GM21528 (cell line): Measurements from ENCODE around the gene UROC1.

ENCODE experiments used
- ATAC-seq: cut with Tn5 transposase; IDR thresholded peaks from one replicate; pipeline ENCODE4 v1.9.1; 2021; ENCODE audit warnings: mild to moderate bottlenecking, moderate library complexity; ENCODE audit not compliant: unreplicated experiment, low FRiP score

UROC1 gene

DNA sequence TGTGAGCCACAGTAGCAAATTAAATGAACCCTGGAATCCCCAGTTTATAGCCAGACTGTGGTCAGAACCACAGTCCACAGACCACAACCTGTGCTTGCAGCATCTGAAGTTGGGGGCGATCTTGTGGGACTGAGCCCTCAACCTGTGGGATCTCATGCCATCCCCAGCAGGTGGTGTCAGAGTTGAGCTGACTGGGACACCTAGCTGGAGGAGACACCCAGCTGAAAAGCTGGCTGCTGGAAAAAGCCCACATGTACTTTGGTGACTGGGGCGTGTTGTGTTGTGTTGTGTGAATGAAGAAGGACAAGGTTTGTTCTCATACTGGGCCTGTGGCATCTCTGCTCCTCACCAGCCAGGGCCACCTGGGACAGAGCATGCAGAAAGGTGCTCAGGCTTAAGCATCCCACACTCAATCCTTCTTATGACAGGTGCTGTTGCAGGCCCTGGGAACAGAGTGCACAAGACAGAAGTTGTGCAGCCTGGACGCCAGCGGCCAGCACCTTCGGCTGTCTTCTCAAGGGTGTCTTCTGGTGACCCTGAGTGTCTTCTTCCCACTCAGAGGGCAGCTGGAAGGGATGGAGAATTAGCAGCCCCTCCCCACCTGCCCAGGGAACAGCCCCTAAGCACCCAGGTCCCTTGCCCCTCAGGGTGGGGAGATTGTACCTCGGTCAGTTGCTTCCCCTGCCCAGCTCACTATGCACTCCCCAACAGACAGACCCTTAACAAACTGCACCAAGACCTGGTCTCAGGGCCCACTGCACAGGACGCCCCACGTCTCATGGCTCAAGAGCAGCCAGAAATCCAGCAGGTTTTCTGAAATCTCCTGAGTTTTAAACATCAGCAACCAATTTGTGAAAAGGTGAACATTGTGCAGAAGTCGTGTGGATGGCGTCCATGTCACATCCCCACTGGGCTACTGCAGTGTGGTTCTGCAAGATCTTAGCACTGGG, 2.2 kb upstream of the UROC1 start:
- no peak for ATAC-seq

DNA sequence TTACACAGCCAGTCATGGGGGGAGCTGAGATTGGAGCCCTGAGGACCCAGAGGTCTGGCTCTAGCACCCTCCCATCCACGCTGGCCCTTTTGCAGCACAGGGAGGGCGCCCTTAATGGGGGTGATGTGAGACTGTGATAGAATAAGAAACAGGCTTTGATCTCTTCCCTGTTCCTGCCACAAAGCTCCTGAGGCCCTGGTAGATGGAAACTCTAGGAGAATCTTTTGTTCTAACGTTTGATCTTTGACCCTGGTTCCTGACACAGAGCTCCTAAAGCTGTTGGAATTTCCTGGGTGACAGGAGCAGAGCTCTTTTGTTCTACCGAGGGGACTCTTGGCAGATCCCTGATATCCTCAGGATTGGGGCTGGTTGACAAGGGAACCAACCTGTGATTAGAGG, 1.2 kb upstream of the UROC1 start:
- ATAC-seq, result no peak

DNA sequence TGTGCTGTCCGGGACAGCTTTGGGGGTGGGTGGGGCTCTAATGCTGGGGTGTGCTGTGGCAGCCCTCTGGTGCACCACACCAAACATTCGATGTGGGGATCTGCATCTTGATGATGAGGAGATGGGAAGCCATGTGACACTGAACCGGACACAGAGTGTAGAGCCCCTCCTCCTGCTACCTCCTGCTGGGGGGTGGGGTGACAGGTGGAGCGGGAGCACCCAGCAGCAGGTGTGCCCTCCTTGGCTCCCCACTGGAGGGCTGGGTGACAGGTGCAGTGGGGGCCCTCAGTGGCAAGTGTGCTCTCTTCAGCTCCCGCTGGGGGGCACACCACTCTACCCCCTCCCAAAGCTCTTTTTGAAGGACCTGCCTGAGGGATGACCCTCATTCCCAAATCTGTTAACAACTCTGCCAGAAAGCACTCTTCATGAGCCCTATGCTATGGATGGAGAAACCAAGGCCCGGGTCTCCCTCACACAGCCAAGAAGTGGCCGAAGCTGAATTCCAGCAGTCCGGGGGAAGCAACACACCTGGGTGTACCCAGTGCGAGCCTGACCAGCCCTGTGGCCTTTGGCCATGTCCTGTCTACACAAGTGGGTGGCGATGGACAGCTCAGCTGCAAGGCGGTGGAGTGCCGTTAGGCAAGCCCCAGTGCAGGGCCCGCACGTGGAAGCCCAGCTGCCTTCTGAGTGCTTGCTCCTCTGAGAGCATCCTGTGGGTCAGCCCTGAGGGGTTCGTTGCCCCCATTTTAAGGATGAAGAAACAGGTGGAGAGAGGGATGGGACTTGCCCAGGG, 609 bp upstream of the UROC1 start:
- no peak for ATAC-seq

DNA sequence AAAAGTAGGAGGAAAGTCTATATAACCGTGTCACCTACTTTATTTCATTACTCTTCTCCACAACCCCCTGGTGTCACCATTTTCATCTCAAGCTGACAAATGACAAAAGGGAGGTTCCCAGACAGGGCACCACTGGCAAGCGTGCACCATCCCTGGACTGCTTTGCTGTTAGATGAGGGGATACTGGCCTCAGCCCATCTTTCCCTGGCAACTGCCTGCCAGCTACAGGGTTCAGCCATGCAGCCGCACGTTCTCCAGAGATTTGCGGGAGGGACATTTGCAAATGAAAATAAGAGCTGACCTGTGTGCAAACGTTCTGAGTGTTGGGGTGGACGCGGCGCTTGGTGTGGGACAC, 660 bp downstream of the UROC1 start:
- ATAC-seq, result no peak

GRCh38 chr3:126516152-126516935, 1.2 kb downstream of the UROC1 start:
- ATAC-seq, result no peak

DNA sequence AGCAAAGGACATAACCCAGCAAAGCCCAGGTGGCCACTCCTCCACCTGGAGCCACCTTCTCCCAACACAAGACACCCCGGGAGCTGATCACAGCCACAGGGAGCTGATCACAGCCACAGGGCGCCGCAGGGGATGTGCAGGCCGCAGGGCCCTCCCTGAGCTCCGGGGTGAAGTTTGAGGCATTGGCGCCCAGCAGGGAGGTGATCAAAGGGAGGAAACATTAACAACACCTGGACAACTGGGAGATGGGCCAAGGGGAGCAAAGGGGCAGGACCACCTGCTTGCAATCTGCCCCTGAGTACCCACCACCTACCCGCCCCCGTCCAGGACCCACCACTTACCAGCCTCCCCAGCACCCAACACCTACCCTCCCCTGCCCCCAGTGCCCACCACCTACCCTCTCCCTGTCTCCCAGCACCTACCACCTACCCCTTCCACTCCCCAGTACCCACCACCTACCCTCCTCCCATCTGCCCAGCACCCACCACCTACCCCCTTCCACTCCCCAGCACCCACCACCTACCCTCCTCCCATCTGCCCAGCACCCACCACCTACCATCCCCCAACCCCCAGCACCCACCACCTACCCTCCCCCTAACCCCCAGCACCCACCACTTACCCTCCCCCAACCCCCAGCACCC, 2.4 kb downstream of the UROC1 start:
- ATAC-seq, result no peak

- ATAC-seq, result no peak
These were observed 3.4 kb downstream of the UROC1 start for GRCh38 chr3:126514161-126514560.

DNA sequence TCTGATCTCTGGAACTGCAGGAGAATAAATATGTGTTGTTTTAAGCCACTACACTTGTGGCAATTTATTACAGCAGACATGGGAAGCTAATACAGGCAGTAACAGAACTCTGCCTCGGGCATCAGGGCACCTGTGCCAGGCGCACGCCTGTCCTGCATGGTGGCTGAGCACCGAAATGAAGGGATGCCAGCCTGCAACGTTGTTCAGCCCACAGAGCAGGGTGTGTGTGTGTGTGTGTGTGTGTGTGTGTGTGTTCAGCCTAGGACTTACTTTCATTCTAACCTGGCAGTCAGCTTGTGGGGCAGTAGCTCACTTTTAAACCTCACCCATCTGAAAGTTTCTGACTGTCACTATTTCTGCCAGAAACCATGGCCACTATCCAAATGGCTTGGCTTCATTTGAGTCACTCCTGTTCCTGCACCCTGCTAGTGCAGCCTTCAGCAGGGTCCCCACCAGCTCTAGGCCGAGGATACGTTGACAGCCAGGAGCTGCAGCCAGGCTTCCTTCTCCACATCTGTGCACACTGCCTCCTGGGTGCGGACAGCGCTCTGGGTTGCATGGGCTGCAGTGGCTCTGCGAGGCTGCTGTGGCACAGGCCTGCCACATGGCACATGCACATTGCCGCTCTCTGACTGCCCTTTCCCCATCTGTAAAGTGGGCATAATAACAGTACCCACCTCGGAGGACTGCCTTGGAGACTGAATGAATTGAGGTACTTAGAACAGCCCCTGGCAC, 4.5 kb downstream of the UROC1 start:
- no peak for ATAC-seq

GRCh38 chr3:126512026-126512425, 5.5 kb downstream of the UROC1 start:
- ATAC-seq, result no peak

GRCh38 chr3:126511291-126511690, 6.3 kb downstream of the UROC1 start:
- no peak for ATAC-seq

DNA sequence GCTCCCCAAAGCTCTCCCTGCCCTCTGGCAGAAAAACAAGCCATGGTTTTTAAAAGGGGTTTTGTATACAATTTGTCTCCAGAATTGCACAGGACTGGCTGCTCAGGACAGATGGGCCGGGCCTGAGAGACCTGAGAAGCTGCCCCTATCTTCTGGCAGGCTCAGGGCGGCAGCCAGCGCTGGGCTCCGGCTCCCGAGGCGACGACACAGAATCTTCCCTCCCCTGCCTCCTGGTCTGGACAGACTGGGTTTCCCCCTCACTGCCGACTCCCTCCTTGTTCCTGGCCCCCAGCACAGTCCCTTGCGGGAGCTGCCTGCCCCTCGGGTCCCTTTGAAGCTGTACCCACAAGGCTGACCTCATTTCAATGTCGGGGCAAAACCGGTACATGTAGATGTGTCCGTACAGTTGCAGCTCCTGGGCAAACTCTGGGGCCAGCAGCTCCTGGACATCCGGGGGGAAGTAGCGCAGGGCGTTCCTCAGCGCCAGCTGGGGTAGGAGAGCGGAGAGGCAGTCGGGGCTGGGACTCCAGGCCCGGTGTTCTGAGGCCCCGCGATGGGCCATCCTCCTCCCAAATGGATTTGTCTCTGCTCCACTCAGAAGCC, 7.2 kb downstream of the UROC1 start:
- no peak for ATAC-seq

DNA sequence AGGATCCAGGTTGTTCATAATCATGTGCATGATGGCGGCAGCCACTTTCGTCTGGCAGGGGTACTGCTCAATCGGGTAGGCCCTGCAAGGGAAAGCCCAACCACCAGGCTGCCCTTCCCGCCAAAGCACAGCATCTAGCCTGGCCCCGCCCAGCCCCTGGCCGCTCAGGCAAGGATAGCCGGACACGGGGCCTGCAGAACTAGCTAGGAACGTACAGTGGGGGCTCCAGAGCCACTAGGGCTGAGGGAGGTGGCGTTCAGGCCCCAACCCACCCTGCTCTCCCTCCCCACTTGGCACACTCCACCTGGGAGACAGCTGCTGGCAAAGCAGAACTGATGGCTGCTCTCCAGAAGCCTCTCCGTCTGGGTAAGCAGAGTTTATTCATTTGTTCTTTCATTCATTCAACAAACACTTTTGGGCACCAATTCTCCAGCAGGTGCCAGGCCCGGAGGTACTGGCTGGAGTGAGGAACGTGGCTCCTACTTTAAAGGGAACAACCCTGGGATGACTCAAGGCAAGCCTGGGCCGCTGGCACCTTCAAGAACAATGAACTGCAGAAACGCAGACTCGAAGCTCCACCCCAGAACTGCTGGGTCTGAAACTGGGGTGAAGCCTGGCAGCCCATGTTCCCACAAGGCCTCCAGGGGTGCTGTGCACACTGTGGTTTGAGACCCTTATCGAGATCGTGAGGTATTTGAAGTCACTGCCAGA, 7.8 kb downstream of the UROC1 start:
- ATAC-seq, result no peak

DNA sequence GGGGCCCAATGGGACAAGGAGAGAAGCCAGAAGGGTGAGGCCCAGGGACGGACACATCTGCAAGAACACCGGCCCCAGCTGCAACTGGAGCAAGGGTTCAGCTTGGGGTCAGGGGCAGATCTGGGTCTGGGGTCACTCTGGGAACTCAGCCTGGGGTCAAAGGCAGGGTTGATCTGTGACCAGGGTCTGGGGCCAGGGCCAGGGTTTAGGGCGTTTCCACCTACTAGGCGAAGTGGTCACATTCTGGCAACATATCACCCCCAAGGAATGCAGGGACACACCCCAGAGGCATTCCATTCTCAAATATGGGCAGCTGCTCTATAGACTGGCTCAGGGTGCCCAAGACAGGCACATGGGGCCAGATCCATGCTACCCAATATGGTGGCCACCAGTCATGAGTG, 9.0 kb downstream of the UROC1 start:
- no peak for ATAC-seq

DNA sequence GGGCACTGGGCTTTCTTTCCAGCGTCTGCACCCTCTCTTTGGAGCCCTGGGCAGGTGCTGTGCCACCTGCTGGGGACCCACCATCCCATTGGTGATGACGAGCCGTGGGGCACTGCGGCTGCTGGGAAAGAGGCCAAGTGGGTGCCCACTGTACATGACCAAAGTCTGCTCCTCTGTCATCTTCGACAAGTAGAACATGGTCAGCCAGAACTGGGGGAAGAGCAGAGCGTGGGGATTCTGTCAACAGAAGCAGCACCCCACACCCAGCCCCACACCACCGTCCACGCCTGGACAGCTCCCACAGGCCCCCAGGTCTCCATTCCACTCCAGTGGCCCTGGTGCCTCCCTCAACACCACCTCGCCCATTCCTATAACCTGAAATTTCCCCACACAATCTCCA, 9.7 kb downstream of the UROC1 start:
- no peak for ATAC-seq

- no peak for ATAC-seq
These were observed 13.9 kb downstream of the UROC1 start for GRCh38 chr3:126503701-126504100.

GRCh38 chr3:126502656-126503055, 14.9 kb downstream of the UROC1 start:
- no peak for ATAC-seq

GRCh38 chr3:126501736-126502135, 15.8 kb downstream of the UROC1 start:
- ATAC-seq, result no peak

DNA sequence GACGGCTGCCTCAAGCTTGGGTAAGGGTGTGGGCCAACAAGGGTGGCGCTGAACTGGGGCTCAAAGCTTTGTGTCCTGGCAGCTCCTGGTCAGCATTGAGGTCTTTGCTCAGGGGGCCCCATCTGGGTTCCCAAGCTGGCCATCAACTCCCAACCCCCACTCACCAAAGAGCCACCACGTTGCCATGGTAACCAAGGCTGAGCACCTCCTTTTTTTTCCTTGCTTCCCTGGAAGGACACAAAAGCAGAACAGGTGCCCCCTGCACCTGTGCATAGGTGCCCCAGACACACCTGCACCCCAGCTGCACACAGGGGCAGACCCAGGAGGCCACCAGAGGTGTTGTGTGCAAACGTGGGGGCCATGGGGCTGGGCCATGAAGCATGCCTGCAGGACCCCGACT, 16.5 kb downstream of the UROC1 start:
- ATAC-seq, result no peak

- no peak for ATAC-seq
These were observed 17.6 kb downstream of the UROC1 start for GRCh38 chr3:126500016-126500415.
